C4-2B (cell line): ENCODE data around the gene PRIM2.
"Not testable (repeated sequence)": the region's sequence is repeated elsewhere in the genome, so short reads cannot be mapped to it uniquely, and the experiment has no call there.

Experiments used
- ZFX ChIP-seq: fragments of 450-650 bp; IDR thresholded peaks from 2 replicates; pipeline ENCODE4 v1.6.1; 2017
- TF ChIP-seq, protein P1 (sequence below): fragments of 450-650 bp; conservative IDR thresholded peaks from 2 replicates; pipeline ENCODE4 v1.5.1; 2017; ENCODE audit warnings: mild to moderate bottlenecking

DNA sequence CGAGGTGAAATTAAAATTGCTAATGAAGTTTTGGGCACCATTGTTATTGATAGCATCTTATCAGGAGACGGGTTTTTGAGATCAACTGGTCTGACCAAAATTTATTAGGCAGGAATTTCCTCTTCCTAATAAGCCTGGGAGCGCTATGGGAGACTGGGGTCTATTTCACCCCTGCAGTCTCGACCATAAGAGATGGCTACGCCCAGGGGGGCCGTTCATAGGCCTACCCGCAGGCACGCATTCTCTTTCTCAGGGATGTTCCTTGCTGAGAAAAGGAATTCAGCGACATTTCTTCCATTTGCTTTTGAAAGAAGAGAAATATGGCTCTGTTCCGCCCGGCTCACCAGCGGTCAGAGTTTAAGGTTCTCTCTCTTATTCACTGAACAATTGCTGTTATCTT, 201.8 kb downstream of the PRIM2 start:
- TF ChIP-seq, protein P1, sequence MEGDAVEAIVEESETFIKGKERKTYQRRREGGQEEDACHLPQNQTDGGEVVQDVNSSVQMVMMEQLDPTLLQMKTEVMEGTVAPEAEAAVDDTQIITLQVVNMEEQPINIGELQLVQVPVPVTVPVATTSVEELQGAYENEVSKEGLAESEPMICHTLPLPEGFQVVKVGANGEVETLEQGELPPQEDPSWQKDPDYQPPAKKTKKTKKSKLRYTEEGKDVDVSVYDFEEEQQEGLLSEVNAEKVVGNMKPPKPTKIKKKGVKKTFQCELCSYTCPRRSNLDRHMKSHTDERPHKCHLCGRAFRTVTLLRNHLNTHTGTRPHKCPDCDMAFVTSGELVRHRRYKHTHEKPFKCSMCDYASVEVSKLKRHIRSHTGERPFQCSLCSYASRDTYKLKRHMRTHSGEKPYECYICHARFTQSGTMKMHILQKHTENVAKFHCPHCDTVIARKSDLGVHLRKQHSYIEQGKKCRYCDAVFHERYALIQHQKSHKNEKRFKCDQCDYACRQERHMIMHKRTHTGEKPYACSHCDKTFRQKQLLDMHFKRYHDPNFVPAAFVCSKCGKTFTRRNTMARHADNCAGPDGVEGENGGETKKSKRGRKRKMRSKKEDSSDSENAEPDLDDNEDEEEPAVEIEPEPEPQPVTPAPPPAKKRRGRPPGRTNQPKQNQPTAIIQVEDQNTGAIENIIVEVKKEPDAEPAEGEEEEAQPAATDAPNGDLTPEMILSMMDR = not testable (repeated sequence)
- not testable (repeated sequence) for TF ChIP-seq ZFX
